HepG2 (cell line): ENCODE measurements around the gene SLC2A10. TPM values are rescaled to one million over a fixed set of nuclear protein-coding genes. Genes with fewer than 3 reads are reported as not detected.
A peak's percentile ranks its signal among the peaks of the same experiment; 100 is the strongest.

ENCODE experiments used
- AGO2 ChIP-seq: fragments of 200-400 bp; formaldehyde crosslinking; optimal IDR thresholded peaks from 2 replicates; pipeline ENCODE3; 2017; ENCODE audit warnings: mild to moderate bottlenecking, low read depth, low read length, moderate library complexity
- GTF2F1 ChIP-seq: fragments of 150-350 bp; IDR thresholded peaks from 2 replicates; pipeline ENCODE4 v1.6.1; 2014; ENCODE audit warnings: low read length
- NFE2L1 ChIP-seq: sonication (generic); formaldehyde crosslinking; IDR thresholded peaks from 2 replicates; pipeline ENCODE4 v1.4.0; 2020; ENCODE audit warnings: missing genetic modification reagents, mild to moderate bottlenecking, borderline replicate concordance
- NFIB ChIP-seq: sonication (generic); formaldehyde crosslinking; IDR thresholded peaks from 2 replicates; pipeline ENCODE4 v1.9.0; 2021; ENCODE audit warnings: missing genetic modification reagents, mild to moderate bottlenecking, borderline replicate concordance
- NKX3-1 ChIP-seq: sonication (generic); formaldehyde crosslinking; IDR thresholded peaks from 2 replicates; pipeline ENCODE4 v1.5.0; 2020; ENCODE audit warnings: missing genetic modification reagents
- SCMH1 ChIP-seq: sonication (generic); formaldehyde crosslinking; IDR thresholded peaks from 2 replicates; pipeline ENCODE4 v1.9.0; 2021; ENCODE audit warnings: missing genetic modification reagents, mild to moderate bottlenecking, borderline replicate concordance
- SIN3A ChIP-seq: IDR thresholded peaks from 2 replicates; pipeline ENCODE4 v1.6.1; 2011; ENCODE audit warnings: low read depth, mild to moderate bottlenecking, control low read depth, low read length, borderline replicate concordance
- SMAD3 ChIP-seq: sonication (generic); formaldehyde crosslinking; IDR thresholded peaks from 2 replicates; pipeline ENCODE4 v1.4.0; 2020; ENCODE audit warnings: missing genetic modification reagents
- STAG1 ChIP-seq: sonication (generic); formaldehyde crosslinking; IDR thresholded peaks from 2 replicates; pipeline ENCODE4 v1.4.0; 2020; ENCODE audit warnings: missing genetic modification reagents
- TARDBP ChIP-seq: sonication (generic); formaldehyde crosslinking; IDR thresholded peaks from 2 replicates; pipeline ENCODE4 v1.8.0; 2022; ENCODE audit warnings: mild to moderate bottlenecking, missing genetic modification reagents
- TRIM24 ChIP-seq: sonication (generic); formaldehyde crosslinking; IDR thresholded peaks from 2 replicates; pipeline ENCODE4 v1.8.0; 2022; ENCODE audit warnings: mild to moderate bottlenecking, missing genetic modification reagents
- ZNF12 ChIP-seq: sonication (generic); formaldehyde crosslinking; IDR thresholded peaks from 2 replicates; pipeline ENCODE4 v1.5.0; 2020; ENCODE audit warnings: missing genetic modification reagents
- ZNF350 ChIP-seq: sonication (generic); formaldehyde crosslinking; IDR thresholded peaks from 2 replicates; pipeline ENCODE4 v1.4.0; 2020; ENCODE audit warnings: mild to moderate bottlenecking, low read depth, missing genetic modification reagents, borderline replicate concordance
- ZNF577 ChIP-seq: sonication (generic); formaldehyde crosslinking; IDR thresholded peaks from 2 replicates; pipeline ENCODE4 v1.4.0; 2020; ENCODE audit warnings: mild to moderate bottlenecking, low read depth, missing genetic modification reagents, borderline replicate concordance
- ZNF670 ChIP-seq: sonication (generic); formaldehyde crosslinking; IDR thresholded peaks from 2 replicates; pipeline ENCODE4 v1.8.0; 2022; ENCODE audit warnings: mild to moderate bottlenecking, missing genetic modification reagents, borderline replicate concordance
- ZNF83 ChIP-seq: sonication (generic); formaldehyde crosslinking; IDR thresholded peaks from 2 replicates; pipeline ENCODE4 v1.4.0; 2020; ENCODE audit warnings: missing genetic modification reagents, mild to moderate bottlenecking, borderline replicate concordance
- polyA plus RNA-seq, 8 experiments: library from polyadenylated mRNA; depleted of rRNA in 3 of 8; stranded (reverse) in 7 of 8; unstranded in 1 of 8; fragments of >200 nt; fragmentation: Illumina TruSeq in 4 of 8; extraction: Trizol in 4 of 8; gene quantifications; 2 replicates each; pipeline versions ENCODE4 v1.2.1 to v1.2.3, GENCODE V29; 2011 to 2016; ENCODE audit warnings: low read depth in 4 of 8, missing spikeins in 1 of 8, mixed read lengths in 1 of 8; ENCODE audit not compliant: insufficient read depth in 1 of 8
- total RNA-seq, 5 experiments: library from RNA; depleted of rRNA; stranded (reverse); fragments of >200 nt; fragmentation: Illumina TruSeq; extraction: Trizol; gene quantifications; 2 replicates each; pipeline ENCODE4 v1.2.3, GENCODE V29; 2016; ENCODE audit warnings: low read depth in 1 of 5
- TF ChIP-seq, protein P1 (sequence below): sonication (generic); formaldehyde crosslinking; IDR thresholded peaks from 2 replicates; pipeline ENCODE4 v1.4.0; 2020; ENCODE audit warnings: missing genetic modification reagents
- TF ChIP-seq, protein P2 (sequence below): sonication (generic); formaldehyde crosslinking; IDR thresholded peaks from 2 replicates; pipeline ENCODE4 v1.8.0; 2022; ENCODE audit warnings: mild to moderate bottlenecking, missing genetic modification reagents; ENCODE audit not compliant: insufficient replicate concordance
- TF ChIP-seq, protein P3 (sequence below): sonication (generic); formaldehyde crosslinking; IDR thresholded peaks from 2 replicates; pipeline ENCODE4 v1.5.0; 2020; ENCODE audit warnings: mild to moderate bottlenecking, missing genetic modification reagents
- TF ChIP-seq, protein P4 (sequence below): sonication (generic); formaldehyde crosslinking; IDR thresholded peaks from 2 replicates; pipeline ENCODE4 v1.8.1; 2023; ENCODE audit warnings: mild to moderate bottlenecking, missing genetic modification reagents
- TF ChIP-seq, protein P5 (sequence below): sonication (generic); formaldehyde crosslinking; IDR thresholded peaks from 2 replicates; pipeline ENCODE4 v1.5.0; 2020; ENCODE audit warnings: missing genetic modification reagents

SLC2A10 gene
- total and polyA plus RNA-seq, 2 of the 13 experiments (the other 11 are each of a cell fraction or from before 2014, with no cell fraction given), result 16.0 to 18.4 TPM

DNA sequence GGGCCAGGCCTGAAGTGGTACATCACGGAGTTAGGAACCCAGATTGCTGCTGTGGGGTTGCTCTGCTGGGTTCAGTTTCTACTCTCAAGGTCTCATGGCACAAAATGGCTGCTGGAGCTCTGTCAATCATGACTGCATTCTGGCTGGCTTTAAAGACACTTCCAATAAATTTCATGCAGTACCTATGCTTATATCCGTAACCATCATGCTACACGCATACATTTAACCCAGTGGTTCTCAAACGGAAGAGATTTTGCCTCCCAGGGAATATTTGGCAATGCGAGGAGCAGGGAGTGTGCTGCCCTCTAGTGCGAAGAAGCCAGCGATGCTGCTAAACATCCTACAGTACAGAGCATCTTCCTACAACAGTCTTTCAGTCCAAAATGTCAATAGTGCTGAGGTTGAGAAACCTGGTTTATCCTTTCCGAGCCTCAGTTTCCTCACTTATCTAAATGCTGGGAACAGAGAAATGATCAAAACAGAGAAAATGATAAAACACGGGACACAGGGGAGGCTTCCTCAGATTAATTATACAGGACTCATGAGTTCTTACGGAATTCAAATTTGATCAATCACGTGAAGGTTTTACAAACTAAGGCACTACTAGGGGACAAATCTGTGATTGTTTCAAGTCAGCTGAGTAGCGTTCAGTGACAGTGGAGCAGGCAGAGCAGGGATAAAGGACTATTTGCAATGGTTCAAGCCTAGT, 9.6 kb upstream of the SLC2A10 start (continued):
- TF ChIP-seq, protein P1, sequence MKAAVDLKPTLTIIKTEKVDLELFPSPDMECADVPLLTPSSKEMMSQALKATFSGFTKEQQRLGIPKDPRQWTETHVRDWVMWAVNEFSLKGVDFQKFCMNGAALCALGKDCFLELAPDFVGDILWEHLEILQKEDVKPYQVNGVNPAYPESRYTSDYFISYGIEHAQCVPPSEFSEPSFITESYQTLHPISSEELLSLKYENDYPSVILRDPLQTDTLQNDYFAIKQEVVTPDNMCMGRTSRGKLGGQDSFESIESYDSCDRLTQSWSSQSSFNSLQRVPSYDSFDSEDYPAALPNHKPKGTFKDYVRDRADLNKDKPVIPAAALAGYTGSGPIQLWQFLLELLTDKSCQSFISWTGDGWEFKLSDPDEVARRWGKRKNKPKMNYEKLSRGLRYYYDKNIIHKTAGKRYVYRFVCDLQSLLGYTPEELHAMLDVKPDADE (CRISPR knock-in tag), result 0 out of 2 replicates have a peak, but pooled peaks have one; percentile 34
- peak; percentile 100 for TF ChIP-seq STAG1 (CRISPR knock-in tag)
- no peak for TF ChIP-seq NFIB (CRISPR knock-in tag)
- TF ChIP-seq ZNF12 (CRISPR knock-in tag), result no peak
- TF ChIP-seq ZNF83 (CRISPR knock-in tag), result no peak
- TF ChIP-seq SCMH1 (CRISPR knock-in tag), result no peak
- TF ChIP-seq ZNF350, result no peak
- TF ChIP-seq GTF2F1, result no peak
- no peak for TF ChIP-seq TARDBP
- no peak for TF ChIP-seq SIN3A
- TF ChIP-seq AGO2, result no peak
- TF ChIP-seq NFE2L1 (CRISPR knock-in tag), result no peak
- no peak for TF ChIP-seq ZNF670 (CRISPR knock-in tag)
- TF ChIP-seq, protein P2, sequence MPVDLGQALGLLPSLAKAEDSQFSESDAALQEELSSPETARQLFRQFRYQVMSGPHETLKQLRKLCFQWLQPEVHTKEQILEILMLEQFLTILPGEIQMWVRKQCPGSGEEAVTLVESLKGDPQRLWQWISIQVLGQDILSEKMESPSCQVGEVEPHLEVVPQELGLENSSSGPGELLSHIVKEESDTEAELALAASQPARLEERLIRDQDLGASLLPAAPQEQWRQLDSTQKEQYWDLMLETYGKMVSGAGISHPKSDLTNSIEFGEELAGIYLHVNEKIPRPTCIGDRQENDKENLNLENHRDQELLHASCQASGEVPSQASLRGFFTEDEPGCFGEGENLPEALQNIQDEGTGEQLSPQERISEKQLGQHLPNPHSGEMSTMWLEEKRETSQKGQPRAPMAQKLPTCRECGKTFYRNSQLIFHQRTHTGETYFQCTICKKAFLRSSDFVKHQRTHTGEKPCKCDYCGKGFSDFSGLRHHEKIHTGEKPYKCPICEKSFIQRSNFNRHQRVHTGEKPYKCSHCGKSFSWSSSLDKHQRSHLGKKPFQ (CRISPR knock-in tag), result no peak
- no peak for TF ChIP-seq NKX3-1 (CRISPR knock-in tag)
- TF ChIP-seq SMAD3, result no peak
- TF ChIP-seq, protein P3, sequence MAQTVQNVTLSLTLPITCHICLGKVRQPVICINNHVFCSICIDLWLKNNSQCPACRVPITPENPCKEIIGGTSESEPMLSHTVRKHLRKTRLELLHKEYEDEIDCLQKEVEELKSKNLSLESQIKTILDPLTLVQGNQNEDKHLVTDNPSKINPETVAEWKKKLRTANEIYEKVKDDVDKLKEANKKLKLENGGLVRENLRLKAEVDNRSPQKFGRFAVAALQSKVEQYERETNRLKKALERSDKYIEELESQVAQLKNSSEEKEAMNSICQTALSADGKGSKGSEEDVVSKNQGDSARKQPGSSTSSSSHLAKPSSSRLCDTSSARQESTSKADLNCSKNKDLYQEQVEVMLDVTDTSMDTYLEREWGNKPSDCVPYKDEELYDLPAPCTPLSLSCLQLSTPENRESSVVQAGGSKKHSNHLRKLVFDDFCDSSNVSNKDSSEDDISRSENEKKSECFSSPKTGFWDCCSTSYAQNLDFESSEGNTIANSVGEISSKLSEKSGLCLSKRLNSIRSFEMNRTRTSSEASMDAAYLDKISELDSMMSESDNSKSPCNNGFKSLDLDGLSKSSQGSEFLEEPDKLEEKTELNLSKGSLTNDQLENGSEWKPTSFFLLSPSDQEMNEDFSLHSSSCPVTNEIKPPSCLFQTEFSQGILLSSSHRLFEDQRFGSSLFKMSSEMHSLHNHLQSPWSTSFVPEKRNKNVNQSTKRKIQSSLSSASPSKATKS (CRISPR knock-in tag), result no peak
- TF ChIP-seq, protein P4, sequence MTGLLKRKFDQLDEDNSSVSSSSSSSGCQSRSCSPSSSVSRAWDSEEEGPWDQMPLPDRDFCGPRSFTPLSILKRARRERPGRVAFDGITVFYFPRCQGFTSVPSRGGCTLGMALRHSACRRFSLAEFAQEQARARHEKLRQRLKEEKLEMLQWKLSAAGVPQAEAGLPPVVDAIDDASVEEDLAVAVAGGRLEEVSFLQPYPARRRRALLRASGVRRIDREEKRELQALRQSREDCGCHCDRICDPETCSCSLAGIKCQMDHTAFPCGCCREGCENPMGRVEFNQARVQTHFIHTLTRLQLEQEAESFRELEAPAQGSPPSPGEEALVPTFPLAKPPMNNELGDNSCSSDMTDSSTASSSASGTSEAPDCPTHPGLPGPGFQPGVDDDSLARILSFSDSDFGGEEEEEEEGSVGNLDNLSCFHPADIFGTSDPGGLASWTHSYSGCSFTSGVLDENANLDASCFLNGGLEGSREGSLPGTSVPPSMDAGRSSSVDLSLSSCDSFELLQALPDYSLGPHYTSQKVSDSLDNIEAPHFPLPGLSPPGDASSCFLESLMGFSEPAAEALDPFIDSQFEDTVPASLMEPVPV (CRISPR knock-in tag), result no peak
- TF ChIP-seq, protein P5, sequence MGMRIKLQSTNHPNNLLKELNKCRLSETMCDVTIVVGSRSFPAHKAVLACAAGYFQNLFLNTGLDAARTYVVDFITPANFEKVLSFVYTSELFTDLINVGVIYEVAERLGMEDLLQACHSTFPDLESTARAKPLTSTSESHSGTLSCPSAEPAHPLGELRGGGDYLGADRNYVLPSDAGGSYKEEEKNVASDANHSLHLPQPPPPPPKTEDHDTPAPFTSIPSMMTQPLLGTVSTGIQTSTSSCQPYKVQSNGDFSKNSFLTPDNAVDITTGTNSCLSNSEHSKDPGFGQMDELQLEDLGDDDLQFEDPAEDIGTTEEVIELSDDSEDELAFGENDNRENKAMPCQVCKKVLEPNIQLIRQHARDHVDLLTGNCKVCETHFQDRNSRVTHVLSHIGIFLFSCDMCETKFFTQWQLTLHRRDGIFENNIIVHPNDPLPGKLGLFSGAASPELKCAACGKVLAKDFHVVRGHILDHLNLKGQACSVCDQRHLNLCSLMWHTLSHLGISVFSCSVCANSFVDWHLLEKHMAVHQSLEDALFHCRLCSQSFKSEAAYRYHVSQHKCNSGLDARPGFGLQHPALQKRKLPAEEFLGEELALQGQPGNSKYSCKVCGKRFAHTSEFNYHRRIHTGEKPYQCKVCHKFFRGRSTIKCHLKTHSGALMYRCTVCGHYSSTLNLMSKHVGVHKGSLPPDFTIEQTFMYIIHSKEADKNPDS (CRISPR knock-in tag), result no peak
- no peak for TF ChIP-seq TRIM24 (CRISPR knock-in tag)
- TF ChIP-seq ZNF577, result no peak
